Measurements from ENCODE around the gene DUSP19.

DNA sequence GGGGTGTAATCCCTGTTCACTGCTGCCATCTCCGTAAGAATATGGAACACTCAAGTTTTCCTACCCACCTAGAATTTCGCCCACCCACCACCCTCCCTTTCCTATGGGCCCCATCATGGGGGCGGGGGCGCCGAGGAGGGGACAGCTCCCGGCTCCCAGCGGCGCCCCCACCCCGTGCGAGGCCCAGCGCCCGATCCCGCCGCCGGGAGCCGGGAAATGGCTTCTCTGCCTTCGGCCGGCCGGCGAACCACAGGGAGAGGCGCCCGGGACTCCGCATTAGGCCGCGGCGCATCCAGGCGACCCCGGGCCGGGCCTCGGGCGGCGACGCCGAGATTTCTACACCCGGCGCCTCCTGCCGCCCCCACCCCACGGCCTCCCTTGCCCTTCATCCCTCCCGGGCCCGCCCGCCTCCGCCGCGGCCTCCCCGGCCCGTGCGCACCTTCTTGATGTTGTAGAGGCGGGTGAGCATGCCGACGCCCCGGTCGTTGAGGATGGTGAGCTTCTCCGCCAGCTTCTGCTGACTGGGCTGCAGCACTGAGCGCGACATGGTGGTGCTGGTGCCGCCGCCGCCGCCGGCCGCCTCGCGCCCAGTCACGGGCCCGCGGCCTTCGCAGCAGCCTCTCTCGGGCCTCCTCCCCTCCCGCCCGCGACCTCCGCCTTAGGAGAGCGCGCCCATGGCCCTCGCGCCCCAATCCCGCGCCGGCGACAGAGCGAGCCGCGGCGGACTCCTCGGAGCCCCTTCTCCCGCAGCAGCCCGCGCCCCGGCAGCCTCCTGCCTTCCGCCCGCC, 40.8 kb upstream of the DUSP19 start:
- no peak; the same call in 1 of the 2 replicates for TF ChIP-seq SP2 (CRISPR knock-in tag; IDR thresholded peaks at IDR 0.05)
- TF ChIP-seq, protein P1, sequence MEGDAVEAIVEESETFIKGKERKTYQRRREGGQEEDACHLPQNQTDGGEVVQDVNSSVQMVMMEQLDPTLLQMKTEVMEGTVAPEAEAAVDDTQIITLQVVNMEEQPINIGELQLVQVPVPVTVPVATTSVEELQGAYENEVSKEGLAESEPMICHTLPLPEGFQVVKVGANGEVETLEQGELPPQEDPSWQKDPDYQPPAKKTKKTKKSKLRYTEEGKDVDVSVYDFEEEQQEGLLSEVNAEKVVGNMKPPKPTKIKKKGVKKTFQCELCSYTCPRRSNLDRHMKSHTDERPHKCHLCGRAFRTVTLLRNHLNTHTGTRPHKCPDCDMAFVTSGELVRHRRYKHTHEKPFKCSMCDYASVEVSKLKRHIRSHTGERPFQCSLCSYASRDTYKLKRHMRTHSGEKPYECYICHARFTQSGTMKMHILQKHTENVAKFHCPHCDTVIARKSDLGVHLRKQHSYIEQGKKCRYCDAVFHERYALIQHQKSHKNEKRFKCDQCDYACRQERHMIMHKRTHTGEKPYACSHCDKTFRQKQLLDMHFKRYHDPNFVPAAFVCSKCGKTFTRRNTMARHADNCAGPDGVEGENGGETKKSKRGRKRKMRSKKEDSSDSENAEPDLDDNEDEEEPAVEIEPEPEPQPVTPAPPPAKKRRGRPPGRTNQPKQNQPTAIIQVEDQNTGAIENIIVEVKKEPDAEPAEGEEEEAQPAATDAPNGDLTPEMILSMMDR (CRISPR knock-in tag; IDR thresholded peaks at IDR 0.05): no peak
